ENCODE measurements around the gene ADAP1.

ADAP1 gene

GRCh38 chr7:894164-894867 lies 60.2 kb downstream of the ADAP1 start:
- no peaks in the 10 kb centered on the region for H3K4me1 ChIP-seq (ENCODE audit: insufficient read depth, low read length, severe bottlenecking)
- H3K9me2 ChIP-seq (ENCODE audit: low read depth, low read length), result no peaks in the 10 kb centered on the region
- TF ChIP-seq CTCF (IDR thresholded peaks at IDR 0.05; ENCODE audit: low read length), result no peak
- no peak for TF ChIP-seq EZH2 (IDR thresholded peaks at IDR 0.05; ENCODE audit: borderline replicate concordance, low read length)
- H3K79me2 ChIP-seq (ENCODE audit: insufficient read depth, low read length), result no peaks in the 10 kb centered on the region
- H3K4me3 ChIP-seq (ENCODE audit: low read depth, low read length, poor library complexity, severe bottlenecking), result no peak overlapping the region
- no peaks in the 10 kb centered on the region for H4K20me1 ChIP-seq (ENCODE audit: insufficient read depth, low read length)
- peaks cover 64% of the 10 kb centered on the region for H3K36me3 ChIP-seq (ENCODE audit: insufficient read depth, low read length)
- no peaks in the 10 kb centered on the region for H3F3A ChIP-seq (ENCODE audit: insufficient read depth, low read length)
- H3K27me3 ChIP-seq (ENCODE audit: insufficient read depth, low read length), result no peaks in the 10 kb centered on the region
- no peak overlapping the region for H3K9ac ChIP-seq (ENCODE audit: low read length)
- no peak overlapping the region for H3K4me2 ChIP-seq (ENCODE audit: low read length)
- no peak overlapping the region for H2AFZ ChIP-seq (ENCODE audit: low read length)
- no peak overlapping the region for H3K27ac ChIP-seq (ENCODE audit: low read depth, low read length, poor library complexity, severe bottlenecking)
- H3K9me3 ChIP-seq (ENCODE audit: low read length), result no peaks in the 10 kb centered on the region

- Histone ChIP-seq H4K20me1 (ENCODE audit: insufficient read depth, low read length) (no peaks in the 10 kb centered on the region), H3K4me1 (ENCODE audit: insufficient read depth, low read length, severe bottlenecking) (no peaks in the 10 kb centered on the region), H3K9me2 (ENCODE audit: low read depth, low read length) (no peaks in the 10 kb centered on the region), H3F3A (ENCODE audit: insufficient read depth, low read length) (no peaks in the 10 kb centered on the region), H3K36me3 (ENCODE audit: insufficient read depth, low read length) (peaks cover 64% of the 10 kb centered on the region), H3K4me2 (ENCODE audit: low read length) (no peak overlapping the region), H3K9me3 (ENCODE audit: low read length) (no peaks in the 10 kb centered on the region), H3K9ac (ENCODE audit: low read length) (no peak overlapping the region), H3K27me3 (ENCODE audit: insufficient read depth, low read length) (no peaks in the 10 kb centered on the region), H3K27ac (ENCODE audit: low read depth, low read length, poor library complexity, severe bottlenecking) (no peak overlapping the region), H3K4me3 (ENCODE audit: low read depth, low read length, poor library complexity, severe bottlenecking) (no peak overlapping the region), H3K79me2 (ENCODE audit: insufficient read depth, low read length) (no peaks in the 10 kb centered on the region), H2AFZ (ENCODE audit: low read length) (no peak overlapping the region)
- no peak for TF ChIP-seq EZH2 (IDR thresholded peaks at IDR 0.05; ENCODE audit: borderline replicate concordance, low read length)
- no peak for TF ChIP-seq CTCF (IDR thresholded peaks at IDR 0.05; ENCODE audit: low read length)
These were observed 60.8 kb downstream of the ADAP1 start for GRCh38 chr7:893686-894085.

DNA sequence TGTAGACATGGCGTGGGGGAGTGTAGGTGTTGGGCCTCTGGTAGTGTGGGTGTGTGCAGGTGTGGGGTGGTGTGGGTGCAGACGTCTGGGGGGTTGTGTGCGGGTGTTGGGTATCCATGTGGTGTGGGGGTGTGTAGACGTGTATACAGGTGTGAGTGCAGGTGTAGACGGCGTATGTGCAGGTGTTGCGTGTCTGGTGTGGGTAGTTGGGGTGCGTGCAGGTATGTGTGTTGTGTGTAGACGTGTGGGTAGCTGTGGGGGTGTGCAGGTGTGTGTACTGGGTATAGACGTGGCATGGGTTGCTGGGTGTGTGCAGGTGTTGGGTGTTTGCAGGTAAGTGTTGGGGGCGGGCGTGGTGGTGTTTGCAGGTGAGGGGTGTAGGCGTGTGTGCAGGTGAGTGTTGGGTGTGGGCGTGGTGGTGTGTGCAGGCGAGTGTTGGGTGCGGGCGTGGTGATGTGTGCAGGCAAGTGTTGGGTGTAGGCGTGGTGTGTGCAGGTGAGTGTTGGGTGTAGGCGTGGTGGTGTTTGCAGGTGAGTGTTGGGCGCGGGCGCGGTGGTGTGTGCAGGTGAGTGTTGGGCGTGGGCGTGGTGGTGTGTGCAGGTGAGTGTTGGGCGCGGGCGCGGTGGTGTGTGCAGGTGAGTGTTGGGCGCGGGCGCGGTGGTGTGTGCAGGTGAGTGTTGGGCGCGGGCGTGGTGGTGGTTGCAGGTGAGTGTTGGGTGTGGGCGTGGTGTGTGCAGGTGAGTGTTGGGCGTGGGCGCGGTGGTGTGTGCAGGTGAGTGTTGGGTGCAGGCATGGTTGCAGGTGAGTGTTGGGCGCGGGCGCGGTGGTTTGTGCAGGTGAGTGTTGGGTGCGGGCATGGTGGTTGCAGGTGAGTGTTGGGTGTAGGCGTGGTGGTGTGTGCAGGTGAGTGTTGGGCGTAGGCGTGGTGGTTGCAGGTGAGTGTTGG lies 61.6 kb downstream of the ADAP1 start:
- H3F3A ChIP-seq (ENCODE audit: insufficient read depth, low read length), result no peaks in the 10 kb centered on the region
- H3K9ac ChIP-seq (ENCODE audit: low read length), result no peak overlapping the region
- H3K9me2 ChIP-seq (ENCODE audit: low read depth, low read length), result no peaks in the 10 kb centered on the region
- H4K20me1 ChIP-seq (ENCODE audit: insufficient read depth, low read length), result no peaks in the 10 kb centered on the region
- H3K27me3 ChIP-seq (ENCODE audit: insufficient read depth, low read length), result no peaks in the 10 kb centered on the region
- no peaks in the 10 kb centered on the region for H3K4me1 ChIP-seq (ENCODE audit: insufficient read depth, low read length, severe bottlenecking)
- TF ChIP-seq CTCF (IDR thresholded peaks at IDR 0.05; ENCODE audit: low read length) (no peak), EZH2 (IDR thresholded peaks at IDR 0.05; ENCODE audit: borderline replicate concordance, low read length) (no peak)
- H3K79me2 ChIP-seq (ENCODE audit: insufficient read depth, low read length), result no peaks in the 10 kb centered on the region
- no peak overlapping the region for H3K4me2 ChIP-seq (ENCODE audit: low read length)
- H2AFZ ChIP-seq (ENCODE audit: low read length), result no peak overlapping the region
- H3K4me3 ChIP-seq (ENCODE audit: low read depth, low read length, poor library complexity, severe bottlenecking), result no peak overlapping the region
- no peak overlapping the region for H3K27ac ChIP-seq (ENCODE audit: low read depth, low read length, poor library complexity, severe bottlenecking)
- no peaks in the 10 kb centered on the region for H3K9me3 ChIP-seq (ENCODE audit: low read length)
- peaks cover 66% of the 10 kb centered on the region for H3K36me3 ChIP-seq (ENCODE audit: insufficient read depth, low read length)
